A673 (cell line): ENCODE data around the gene PTPA.

ENCODE experiments used
- EZH2 ChIP-seq: fragments of 200-600 bp; sonication (generic); IDR thresholded peaks from 2 replicates; pipeline ENCODE4 v1.6.1; 2017; ENCODE audit warnings: borderline replicate concordance, low read depth, mild to moderate bottlenecking, mixed read lengths, antibody characterized with exemption, low read length; ENCODE audit not compliant: poor library complexity, severe bottlenecking
- TF ChIP-seq, protein P1 (sequence below): fragments of 300-800, 200-600 bp; sonication (generic); conservative IDR thresholded peaks from 2 replicates; pipeline ENCODE4 v1.5.1; 2017; ENCODE audit warnings: low read depth, mild to moderate bottlenecking, antibody characterized with exemption, low read length, moderate library complexity, mixed read lengths

DNA sequence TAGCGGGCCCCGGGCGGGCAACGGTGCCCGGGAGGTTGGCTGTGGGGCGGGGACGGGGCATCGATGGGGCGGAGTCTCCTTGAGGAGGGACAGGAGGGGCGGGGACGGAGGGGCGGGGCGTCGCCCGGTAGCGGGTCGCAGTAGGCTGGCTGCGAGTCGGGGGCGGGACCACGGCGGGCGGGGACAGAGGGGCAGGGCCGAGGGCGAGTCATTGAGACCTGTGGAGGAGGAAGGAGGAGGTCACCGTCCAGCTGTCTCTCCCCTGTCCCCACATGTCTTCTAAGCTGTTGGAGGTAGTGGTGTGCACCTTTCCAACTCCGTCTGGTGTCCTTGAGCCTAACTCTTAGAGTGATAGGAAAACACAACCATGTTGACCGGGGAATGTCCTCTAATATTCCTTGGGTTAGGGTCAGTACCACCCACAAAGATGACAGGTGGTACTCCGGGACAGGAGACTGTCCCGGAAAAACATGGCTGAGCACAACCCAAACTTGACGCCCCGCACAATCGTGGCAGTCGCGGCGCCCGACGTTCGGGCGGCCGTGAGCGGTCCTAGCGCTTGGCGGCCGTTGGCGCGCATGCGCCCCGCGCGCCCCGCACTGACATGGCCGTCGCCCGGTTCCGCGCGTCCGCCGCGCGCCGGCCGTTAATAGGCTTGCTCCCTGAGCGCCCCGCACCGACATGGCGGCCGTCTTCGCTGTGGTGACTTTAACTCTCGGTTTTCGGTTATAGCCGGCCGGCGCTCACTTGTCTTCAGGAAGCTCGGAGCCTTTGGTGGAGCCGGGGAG lies at the start of gene PTPA, which contains the start of gene CRAT:
- TF ChIP-seq, protein P1, sequence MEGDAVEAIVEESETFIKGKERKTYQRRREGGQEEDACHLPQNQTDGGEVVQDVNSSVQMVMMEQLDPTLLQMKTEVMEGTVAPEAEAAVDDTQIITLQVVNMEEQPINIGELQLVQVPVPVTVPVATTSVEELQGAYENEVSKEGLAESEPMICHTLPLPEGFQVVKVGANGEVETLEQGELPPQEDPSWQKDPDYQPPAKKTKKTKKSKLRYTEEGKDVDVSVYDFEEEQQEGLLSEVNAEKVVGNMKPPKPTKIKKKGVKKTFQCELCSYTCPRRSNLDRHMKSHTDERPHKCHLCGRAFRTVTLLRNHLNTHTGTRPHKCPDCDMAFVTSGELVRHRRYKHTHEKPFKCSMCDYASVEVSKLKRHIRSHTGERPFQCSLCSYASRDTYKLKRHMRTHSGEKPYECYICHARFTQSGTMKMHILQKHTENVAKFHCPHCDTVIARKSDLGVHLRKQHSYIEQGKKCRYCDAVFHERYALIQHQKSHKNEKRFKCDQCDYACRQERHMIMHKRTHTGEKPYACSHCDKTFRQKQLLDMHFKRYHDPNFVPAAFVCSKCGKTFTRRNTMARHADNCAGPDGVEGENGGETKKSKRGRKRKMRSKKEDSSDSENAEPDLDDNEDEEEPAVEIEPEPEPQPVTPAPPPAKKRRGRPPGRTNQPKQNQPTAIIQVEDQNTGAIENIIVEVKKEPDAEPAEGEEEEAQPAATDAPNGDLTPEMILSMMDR, result no peak
- TF ChIP-seq EZH2, result no peak
